Activated CD8-positive, alpha-beta memory T cell treated with anti-CD3 and anti-CD28 coated beads for 24 hours (primary cell): ENCODE results near the gene GRIN1.

Experiments
- DNase-seq: peaks from one replicate; pipeline ENCODE4 v3.0.0-alpha.2; 2020

GRIN1 gene

GRCh38 chr9:137198051-137198901 lies 59.3 kb downstream of the GRIN1 start:
- no peak for DNase-seq

GRCh38 chr9:137198902-137199283 lies 59.9 kb downstream of the GRIN1 start:
- no peak for DNase-seq

- DNase-seq: no peak
These were observed 60.6 kb downstream of the GRIN1 start for GRCh38 chr9:137199411-137200121.

- DNase-seq: peak; percentile 98
These were observed 61.6 kb downstream of the GRIN1 start, which contains the start of gene TPRN for GRCh38 chr9:137200311-137201204. Gene TPRN (minus strand): TSS chr9:137200741. CDS start chr9:137200711, 30 bp downstream.

GRCh38 chr9:137201205-137201868 lies 62.4 kb downstream of the GRIN1 start:
- no peak for DNase-seq

- DNase-seq: no peak
These were observed 64.0 kb downstream of the GRIN1 start for GRCh38 chr9:137202966-137203365.

- no peak for DNase-seq
These were observed 65.8 kb downstream of the GRIN1 start for GRCh38 chr9:137204731-137205125.

GRCh38 chr9:137205126-137206069 lies 66.4 kb downstream of the GRIN1 start, which contains the start of the genes NDOR1 and TMEM203:
Gene NDOR1 (plus strand): TSS chr9:137205700. CDS start chr9:137205778, 78 bp downstream.
Gene TMEM203 (minus strand): TSS chr9:137205648. CDS start chr9:137205414, 234 bp downstream.
- DNase-seq: peak; percentile 98

GRCh38 chr9:137206602-137207001 lies 67.6 kb downstream of the GRIN1 start:
- DNase-seq: no peak

- DNase-seq: no peak
These were observed 72.6 kb downstream of the GRIN1 start for GRCh38 chr9:137211532-137211931.

- DNase-seq: no peak
These were observed 73.6 kb downstream of the GRIN1 start for GRCh38 chr9:137212520-137212919.

GRCh38 chr9:137213160-137214060 lies 74.5 kb downstream of the GRIN1 start:
- no peak for DNase-seq

- DNase-seq: no peak
These were observed 75.7 kb downstream of the GRIN1 start for GRCh38 chr9:137214620-137215019.

GRCh38 chr9:137215196-137215986 lies 76.4 kb downstream of the GRIN1 start:
- no peak for DNase-seq

- no peak for DNase-seq
These were observed 77.4 kb downstream of the GRIN1 start for GRCh38 chr9:137216188-137216965.

- DNase-seq: no peak
These were observed 78.6 kb downstream of the GRIN1 start for GRCh38 chr9:137217276-137218211.

- no peak for DNase-seq
These were observed 79.3 kb downstream of the GRIN1 start for GRCh38 chr9:137218212-137218753.
